CD4-positive, alpha-beta T cell treated with Interleukin-6 for 4 hours (primary cell): ENCODE measurements around the gene PCGF3.
"Not testable (repeated sequence)": the region's sequence is repeated elsewhere in the genome, so short reads cannot be mapped to it uniquely, and the experiment has no call there.

Source experiments
- DNase-seq: peaks from one replicate; pipeline ENCODE4 v3.0.0-alpha.2; 2020; ENCODE audit warnings: mixed read lengths

Gene PCGF3

DNA sequence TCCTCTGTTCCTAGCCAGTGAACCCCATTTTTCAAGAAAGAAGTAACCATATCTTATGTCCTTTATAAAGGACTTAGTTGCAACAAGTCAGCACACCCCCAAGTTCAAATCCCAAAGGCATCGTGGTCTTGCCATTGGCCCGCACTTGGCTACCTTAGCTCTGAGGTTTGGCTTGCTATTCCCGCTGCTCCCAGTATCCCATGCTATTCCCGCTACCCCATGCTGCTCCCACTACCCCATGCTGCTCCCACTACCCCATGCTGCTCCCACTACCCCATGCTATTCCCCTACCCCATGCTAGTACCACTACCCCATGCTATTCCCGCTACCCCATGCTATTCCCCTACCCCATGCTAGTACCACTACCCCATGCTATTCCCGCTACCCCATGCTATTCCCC is 37.4 kb upstream of the PCGF3 start:
- not testable (repeated sequence) for DNase-seq

- DNase-seq = not testable (repeated sequence)
Measured at GRCh38 chr4:669806-670559, 35.6 kb upstream of the PCGF3 start.

DNA sequence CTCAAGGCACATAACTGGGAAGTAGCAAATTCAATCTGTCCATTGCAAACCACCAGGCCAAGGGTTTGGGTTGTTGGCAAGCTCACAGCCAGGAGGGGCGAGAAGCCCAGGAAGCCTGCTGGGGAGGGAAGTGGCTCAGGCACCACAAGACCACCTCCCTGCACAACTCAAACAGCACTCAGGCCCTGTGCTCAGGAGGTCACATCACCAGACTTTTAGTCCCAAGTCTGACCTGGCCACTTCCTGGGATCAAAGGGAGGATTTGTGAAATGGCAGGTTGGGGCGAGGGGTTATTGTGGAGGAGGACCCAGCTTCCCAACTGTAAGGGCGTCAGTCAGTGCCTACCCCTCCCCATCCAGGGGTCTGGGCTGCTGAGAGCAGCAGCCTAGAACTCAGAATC is 33.9 kb upstream of the PCGF3 start:
- no peak for DNase-seq

GRCh38 chr4:673349-674091 is 32.1 kb upstream of the PCGF3 start:
- no peak for DNase-seq

- DNase-seq = peak; percentile 97
Measured at GRCh38 chr4:674172-675035, 31.2 kb upstream of the PCGF3 start, which contains the start of the genes ATP5ME and MYL5. ATP5ME (minus strand) TSS chr4:674276; CDS start chr4:674247, 29 bp downstream. MYL5 (plus strand) TSS chr4:674542; CDS start chr4:678027, 3,485 bp downstream.

- no peak for DNase-seq
Measured at GRCh38 chr4:675036-675882, 30.4 kb upstream of the PCGF3 start.

GRCh38 chr4:675980-676870 is 29.4 kb upstream of the PCGF3 start:
- no peak for DNase-seq

- DNase-seq = no peak
Measured at GRCh38 chr4:676871-677235, 28.8 kb upstream of the PCGF3 start.

DNA sequence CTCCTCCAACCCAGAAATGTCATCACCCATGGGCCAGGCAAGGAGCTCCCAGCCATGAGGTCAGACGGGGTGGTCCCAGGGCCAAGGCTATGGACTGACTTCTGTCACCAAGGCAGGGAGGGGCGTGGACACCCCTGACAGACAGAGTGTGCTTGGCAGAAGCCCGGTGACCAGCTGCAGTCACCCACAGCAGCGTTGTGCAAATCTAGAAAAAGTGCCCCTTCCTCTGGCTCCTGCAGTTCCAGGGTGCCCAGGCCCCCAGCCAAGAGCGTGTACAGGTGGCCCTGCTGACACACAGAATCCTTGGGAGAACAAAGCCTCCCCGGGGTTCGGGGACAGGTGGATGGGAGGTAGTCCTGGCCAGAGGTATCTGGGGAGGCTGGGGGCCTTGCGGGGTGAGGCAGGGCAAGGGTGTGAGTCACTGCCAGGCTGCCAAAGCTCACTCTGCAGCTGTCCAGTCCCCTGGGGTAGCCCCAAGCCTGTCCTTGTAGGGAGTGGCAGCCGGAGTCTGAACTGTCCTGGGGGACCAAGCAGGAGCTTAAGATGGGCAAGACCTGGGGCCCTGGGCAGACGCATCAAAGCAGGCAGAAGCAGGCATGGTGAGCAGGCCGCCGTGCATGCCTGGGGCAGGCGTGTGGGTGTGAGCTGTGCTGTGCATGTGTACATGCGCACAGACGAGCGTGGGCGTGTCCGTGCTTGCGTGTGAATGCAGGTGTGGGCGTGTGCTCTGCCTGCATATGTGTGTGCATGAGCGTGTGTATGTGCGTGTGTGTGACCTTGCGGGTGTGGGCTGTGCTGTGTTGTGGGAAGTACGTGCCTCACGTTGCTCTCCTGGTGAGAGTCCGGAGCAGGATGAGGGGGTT is 28.0 kb upstream of the PCGF3 start:
- peak; percentile 26 for DNase-seq

GRCh38 chr4:678331-679103 is 27.1 kb upstream of the PCGF3 start:
- DNase-seq = no peak

DNA sequence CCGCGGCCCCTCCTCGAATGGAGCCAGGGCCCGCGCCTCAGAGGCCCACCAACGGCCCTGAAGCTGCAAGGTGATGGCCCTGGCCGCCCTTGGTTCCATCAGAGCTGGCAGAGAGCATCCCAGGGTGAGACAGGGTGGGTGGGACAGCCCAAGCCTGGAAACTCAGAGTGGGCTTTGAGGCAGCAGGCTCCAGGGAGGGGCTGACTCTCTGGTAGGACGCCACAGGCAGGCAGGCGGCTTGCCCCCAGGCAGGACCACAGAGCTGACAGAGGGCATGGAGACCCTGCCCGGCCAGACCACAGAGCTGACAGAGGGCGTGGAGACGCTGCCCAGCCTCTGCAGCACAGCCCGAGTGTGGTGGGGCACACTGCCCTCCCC is 26.5 kb upstream of the PCGF3 start:
- DNase-seq = no peak

DNA sequence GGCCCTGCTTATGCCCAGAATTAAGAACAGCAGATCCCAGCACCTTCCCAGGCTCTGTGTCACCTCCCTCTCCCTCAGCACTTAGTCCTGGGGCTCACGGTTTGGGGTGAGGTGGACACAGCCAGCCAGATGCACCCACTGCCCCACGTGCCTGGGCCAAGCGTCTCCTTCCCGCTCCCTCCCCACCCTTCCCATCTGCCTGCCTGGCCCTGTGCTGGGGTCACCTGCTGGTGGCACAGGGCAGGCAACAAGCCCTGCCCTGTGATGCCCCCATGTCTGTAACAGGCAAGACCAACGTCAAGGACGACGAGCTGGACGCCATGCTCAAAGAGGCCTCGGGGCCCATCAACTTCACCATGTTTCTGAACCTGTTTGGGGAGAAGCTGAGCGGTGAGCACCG is 26.0 kb upstream of the PCGF3 start:
- no peak for DNase-seq

- no peak for DNase-seq
Measured at GRCh38 chr4:680091-680490, 25.5 kb upstream of the PCGF3 start.

GRCh38 chr4:680551-680927 is 25.1 kb upstream of the PCGF3 start:
- no peak for DNase-seq

DNA sequence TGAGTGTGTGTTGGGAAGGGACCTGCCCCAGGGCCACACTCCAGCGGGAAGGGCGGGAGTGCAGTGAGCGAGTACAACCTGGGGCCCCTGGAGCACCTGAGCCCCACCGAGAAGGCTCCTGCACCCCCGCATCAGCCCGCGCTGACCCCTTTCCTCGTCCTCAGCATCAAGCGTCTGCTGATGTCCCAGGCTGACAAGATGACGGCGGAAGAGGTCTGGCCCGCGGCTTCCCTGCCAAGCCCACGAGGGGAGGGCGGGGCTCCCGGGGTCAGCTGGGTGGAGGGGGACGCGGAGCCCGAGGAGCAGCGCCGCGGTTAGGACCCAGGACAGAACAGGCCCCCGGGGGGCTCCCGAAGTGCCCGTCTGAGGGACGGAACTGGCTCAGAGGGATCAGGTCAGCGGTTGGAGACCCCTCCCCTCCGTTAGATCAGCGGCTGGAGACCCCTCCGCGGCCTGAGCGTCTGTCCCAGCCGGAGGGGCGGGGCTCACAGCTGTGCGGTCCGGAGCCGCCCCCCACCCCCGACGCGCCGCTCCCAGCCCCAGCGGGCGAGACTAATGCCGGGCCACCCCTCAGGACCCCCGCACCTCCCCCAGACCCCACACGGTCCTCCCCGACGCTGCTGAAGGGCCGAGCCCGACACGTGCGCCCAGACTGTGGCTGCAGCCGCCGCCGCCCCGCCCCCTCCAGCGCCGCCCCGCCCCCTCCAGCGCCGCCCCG is 24.5 kb upstream of the PCGF3 start:
- DNase-seq = peak; percentile 74

- peak; percentile 58 for DNase-seq
Measured at GRCh38 chr4:681736-682451, 23.7 kb upstream of the PCGF3 start.

DNA sequence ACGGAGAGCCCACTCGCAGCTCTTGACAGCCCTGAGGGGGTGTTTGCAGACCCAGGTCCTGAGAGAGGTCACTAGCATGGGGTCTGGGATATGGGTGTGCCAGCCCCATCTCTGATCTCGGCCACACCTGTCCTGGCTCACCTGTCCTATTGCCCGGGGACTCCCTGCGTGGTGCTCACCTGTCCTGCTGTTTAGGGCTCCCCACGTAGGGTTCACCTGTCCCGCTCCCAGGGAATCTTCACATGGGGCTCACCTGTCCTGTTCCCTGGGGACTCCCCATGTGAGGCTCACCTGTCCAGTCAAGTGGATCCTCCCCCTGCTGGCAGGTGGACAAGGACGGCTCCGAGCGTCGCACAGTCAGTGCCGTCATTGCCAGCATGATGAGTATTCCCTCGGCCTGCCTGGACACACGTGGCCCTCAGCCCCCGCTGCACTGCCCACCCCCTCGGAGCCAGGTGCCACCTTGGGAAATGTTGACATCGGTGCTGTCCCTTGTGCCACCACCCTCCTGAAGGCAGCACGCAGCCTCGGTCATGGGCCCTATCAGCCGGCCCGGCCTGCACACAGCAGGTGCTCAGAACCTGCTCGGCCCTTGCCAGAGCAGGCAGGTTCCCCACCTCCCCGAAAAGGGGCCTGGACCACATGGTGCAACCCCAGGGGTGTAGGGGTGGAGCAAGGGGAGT is 23.0 kb upstream of the PCGF3 start:
- no peak for DNase-seq
